Endodermal cell (in vitro differentiated cells): ENCODE measurements around the gene NDUFS4. TPM values are rescaled to one million over a fixed set of nuclear protein-coding genes. Genes with fewer than 3 reads are reported as not detected.

Experiments used
- DNase-seq: peaks from one replicate; pipeline ENCODE4 v3.0.0-alpha.2; 2017
- H3K27ac ChIP-seq: 2 replicates; pipeline ENCODE4 v1.5.1; 2013; ENCODE audit warnings: mild to moderate bottlenecking, low read depth, low read length, moderate library complexity
- H3K27me3 ChIP-seq: 2 replicates; pipeline ENCODE4 v1.6.1; 2013; ENCODE audit warnings: mild to moderate bottlenecking, low read length, moderate library complexity; ENCODE audit not compliant: insufficient read depth, control insufficient read depth, poor library complexity, severe bottlenecking
- H3K36me3 ChIP-seq: 2 replicates; pipeline ENCODE4 v1.7.0; 2013; ENCODE audit warnings: mild to moderate bottlenecking, low read length, moderate library complexity; ENCODE audit not compliant: control insufficient read depth, insufficient read depth
- H3K4me1 ChIP-seq: one replicate; pipeline ENCODE4 v1.7.0; 2013; ENCODE audit warnings: low read length; ENCODE audit not compliant: control insufficient read depth, insufficient read depth
- H3K4me3 ChIP-seq: 2 replicates; pipeline ENCODE4 v1.5.1; 2013; ENCODE audit warnings: mild to moderate bottlenecking, low read length, moderate library complexity
- H3K9ac ChIP-seq: 2 replicates; pipeline ENCODE4 v1.6.1; 2013; ENCODE audit warnings: mild to moderate bottlenecking, low read length, moderate library complexity; ENCODE audit not compliant: poor library complexity, severe bottlenecking; ENCODE audit errors: extremely low read depth
- H3K9me3 ChIP-seq: 2 replicates; pipeline ENCODE4 v1.6.1; 2013; ENCODE audit warnings: mild to moderate bottlenecking, low read length, moderate library complexity; ENCODE audit not compliant: control insufficient read depth
- H3K27ac Mint-ChIP-seq: 2 replicates; pipeline ENCODE4 v1.8.0; 2020; ENCODE audit warnings: mixed read lengths
- H3K27me3 Mint-ChIP-seq: 2 replicates; pipeline ENCODE4 v1.8.0; 2021; ENCODE audit warnings: mild to moderate bottlenecking, mixed read lengths; ENCODE audit not compliant: insufficient read depth
- H3K36me3 Mint-ChIP-seq: 2 replicates; pipeline ENCODE4 v1.8.0; 2020; ENCODE audit warnings: low read depth, mixed read lengths
- H3K4me1 Mint-ChIP-seq: 2 replicates; pipeline ENCODE4 v1.8.0; 2020; ENCODE audit warnings: mixed read lengths
- H3K4me3 Mint-ChIP-seq: 2 replicates; pipeline ENCODE4 v1.8.0; 2020; ENCODE audit warnings: mild to moderate bottlenecking, moderate library complexity, mixed read lengths
- H3K9me3 Mint-ChIP-seq: 2 replicates; pipeline ENCODE4 v1.8.0; 2020; ENCODE audit warnings: mild to moderate bottlenecking, mixed read lengths
- WGBS, 2 experiments: methylation state at CpG; one replicate each; pipeline versions ENCODE4 v1.1.5 to v1.1.7; 2013; ENCODE audit warnings: missing lambda C conversion rate in 2 of 2, mixed read lengths in 1 of 2; ENCODE audit not compliant: insufficient coverage in 1 of 2, insufficient read length in 1 of 2; 5-methylcytosine and 5-hydroxymethylcytosine counted together
- total RNA-seq, 2 donors: library from RNA; stranded (reverse); fragmentation: NEBNext Ultra II Directional in 1 of 2; extraction: Animal tissue kit (Norgen Biotek cat#: 25700) in 1 of 2; gene quantifications; 2 replicates in 1 of 2; 3 replicates in 1 of 2; pipeline ENCODE4 v1.2.1, GENCODE V29; 2021
- TF ChIP-seq, protein P1 (sequence below): fragments of 200-600 bp; sonication (generic); conservative IDR thresholded peaks from 2 replicates; pipeline ENCODE4 v1.5.0; 2021; ENCODE audit warnings: antibody characterized with exemption, mild to moderate bottlenecking

Gene NDUFS4
- total RNA-seq, 2 donors from 2014 or later = 55.0 to 88.3 TPM

DNA sequence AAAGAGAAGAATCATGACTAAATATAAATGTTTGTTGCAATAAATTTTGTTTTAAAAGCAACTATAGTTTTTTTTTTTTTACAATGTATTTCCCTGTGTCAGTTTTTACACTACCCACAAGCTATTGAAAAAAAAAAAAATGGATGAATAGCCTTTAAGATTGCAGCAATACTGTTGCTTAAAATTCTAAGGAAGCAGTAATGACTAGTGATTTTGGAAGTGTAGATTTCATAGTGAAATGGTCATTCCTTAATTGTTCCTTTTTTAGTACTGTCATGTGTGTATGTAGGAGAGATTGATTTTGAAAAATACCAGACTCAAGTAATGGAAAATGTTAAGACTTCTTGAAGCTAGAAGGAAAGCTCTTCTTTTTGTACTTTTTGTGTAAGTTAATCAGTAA lies 53.1 kb downstream of the NDUFS4 start:
- peak overlapping the region; percentile 87 for H3K27ac ChIP-seq
- H3K4me1 Mint-ChIP-seq = peaks cover 20% of the 10 kb centered on the region
- no peaks in the 10 kb centered on the region for H3K9me3 ChIP-seq
- no peak overlapping the region for H3K27ac Mint-ChIP-seq
- H3K36me3 ChIP-seq = no peaks in the 10 kb centered on the region
- H3K4me3 Mint-ChIP-seq = no peak overlapping the region
- H3K27me3 ChIP-seq = no peaks in the 10 kb centered on the region
- no peak overlapping the region for H3K9ac ChIP-seq
- peaks cover 8% of the 10 kb centered on the region for H3K36me3 Mint-ChIP-seq
- H3K9me3 Mint-ChIP-seq = no peaks in the 10 kb centered on the region
- no peak overlapping the region for H3K4me3 ChIP-seq
- TF ChIP-seq, protein P1, sequence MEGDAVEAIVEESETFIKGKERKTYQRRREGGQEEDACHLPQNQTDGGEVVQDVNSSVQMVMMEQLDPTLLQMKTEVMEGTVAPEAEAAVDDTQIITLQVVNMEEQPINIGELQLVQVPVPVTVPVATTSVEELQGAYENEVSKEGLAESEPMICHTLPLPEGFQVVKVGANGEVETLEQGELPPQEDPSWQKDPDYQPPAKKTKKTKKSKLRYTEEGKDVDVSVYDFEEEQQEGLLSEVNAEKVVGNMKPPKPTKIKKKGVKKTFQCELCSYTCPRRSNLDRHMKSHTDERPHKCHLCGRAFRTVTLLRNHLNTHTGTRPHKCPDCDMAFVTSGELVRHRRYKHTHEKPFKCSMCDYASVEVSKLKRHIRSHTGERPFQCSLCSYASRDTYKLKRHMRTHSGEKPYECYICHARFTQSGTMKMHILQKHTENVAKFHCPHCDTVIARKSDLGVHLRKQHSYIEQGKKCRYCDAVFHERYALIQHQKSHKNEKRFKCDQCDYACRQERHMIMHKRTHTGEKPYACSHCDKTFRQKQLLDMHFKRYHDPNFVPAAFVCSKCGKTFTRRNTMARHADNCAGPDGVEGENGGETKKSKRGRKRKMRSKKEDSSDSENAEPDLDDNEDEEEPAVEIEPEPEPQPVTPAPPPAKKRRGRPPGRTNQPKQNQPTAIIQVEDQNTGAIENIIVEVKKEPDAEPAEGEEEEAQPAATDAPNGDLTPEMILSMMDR = no peak
- H3K4me1 ChIP-seq = peaks cover 10% of the 10 kb centered on the region
- DNase-seq = no peak
- H3K27me3 Mint-ChIP-seq = no peaks in the 10 kb centered on the region

DNA sequence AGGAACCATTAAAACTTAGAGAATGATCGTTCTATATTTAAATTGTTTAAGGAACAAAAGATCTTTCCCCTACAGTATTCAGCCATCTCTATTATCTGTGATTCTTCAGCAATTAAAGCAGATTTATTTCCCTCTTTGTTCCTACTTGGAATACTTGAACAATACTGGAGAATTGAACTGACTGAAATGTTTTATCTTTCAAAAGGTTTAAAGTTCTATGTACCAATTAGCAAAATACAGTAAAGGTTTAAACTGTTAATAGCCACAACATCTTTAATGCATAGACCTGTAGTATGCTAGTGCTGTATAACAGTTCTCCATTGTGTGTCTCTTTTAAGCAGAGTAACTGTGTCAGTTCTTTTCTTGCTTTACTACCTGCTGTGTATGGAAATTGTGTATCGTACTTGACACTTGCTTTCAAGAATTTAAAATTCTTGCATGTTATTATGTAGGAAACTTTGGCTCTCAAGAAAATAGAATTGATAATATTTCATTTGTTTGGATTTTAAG lies 54.0 kb downstream of the NDUFS4 start:
- H3K9ac ChIP-seq = no peak overlapping the region
- peaks cover 7% of the 10 kb centered on the region for H3K4me1 ChIP-seq
- no peak for DNase-seq
- TF ChIP-seq, protein P1 = no peak
- peaks cover 13% of the 10 kb centered on the region for H3K4me1 Mint-ChIP-seq
- no peaks in the 10 kb centered on the region for H3K9me3 Mint-ChIP-seq
- H3K36me3 ChIP-seq = no peaks in the 10 kb centered on the region
- no peak overlapping the region for H3K27ac Mint-ChIP-seq
- no peaks in the 10 kb centered on the region for H3K27me3 ChIP-seq
- WGBS, 2 experiments = 76% methylated on average over 2 of the region's 2 CpGs; no CpG with 5 or more reads in 1 of the 2 experiments
- no peak overlapping the region for H3K4me3 Mint-ChIP-seq
- H3K9me3 ChIP-seq = no peaks in the 10 kb centered on the region
- H3K4me3 ChIP-seq = no peak overlapping the region
- no peaks in the 10 kb centered on the region for H3K27me3 Mint-ChIP-seq
- H3K27ac ChIP-seq = peak overlapping the region; percentile 95
- no peaks in the 10 kb centered on the region for H3K36me3 Mint-ChIP-seq

DNA sequence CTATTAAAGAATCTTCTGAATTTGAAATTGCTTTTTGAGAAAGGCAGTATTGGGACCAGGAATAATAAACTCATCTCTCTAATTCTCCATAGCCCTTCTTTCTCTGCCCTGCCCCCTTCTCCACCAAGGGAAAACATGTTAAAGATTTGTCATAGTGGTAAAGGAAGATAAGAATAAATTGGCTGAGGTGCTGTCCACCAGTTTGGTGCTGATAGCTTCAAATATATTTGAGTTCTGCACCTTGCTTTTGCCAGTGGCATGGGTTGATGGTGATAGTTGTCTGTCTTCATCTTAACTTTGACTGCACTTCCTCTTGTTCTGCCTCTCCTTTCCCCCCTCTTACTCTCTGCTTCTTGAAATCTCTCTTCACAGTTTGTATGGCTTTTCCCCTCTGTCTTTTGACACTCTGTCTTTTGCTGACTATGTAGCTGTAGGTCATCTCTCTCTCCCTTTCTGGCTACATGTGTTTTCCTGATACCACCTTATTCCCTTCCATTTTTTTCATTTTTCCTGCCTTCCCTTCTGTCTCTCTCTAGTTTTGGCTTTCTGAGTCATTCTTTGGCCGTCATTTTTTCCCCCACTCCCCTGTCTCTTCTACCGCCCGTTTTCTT lies 56.6 kb downstream of the NDUFS4 start:
- Histone ChIP-seq H3K4me3 (no peak overlapping the region), H3K4me1 (peaks cover 5% of the 10 kb centered on the region), H3K36me3 (no peaks in the 10 kb centered on the region), H3K9me3 (peaks cover 6% of the 10 kb centered on the region), H3K27me3 (no peaks in the 10 kb centered on the region), H3K9ac (no peak overlapping the region), H3K27ac (no peak overlapping the region)
- Mint-ChIP-seq H3K4me1 (peaks cover 9% of the 10 kb centered on the region), H3K27ac (no peak overlapping the region), H3K27me3 (no peaks in the 10 kb centered on the region), H3K9me3 (no peaks in the 10 kb centered on the region), H3K36me3 (peaks cover 5% of the 10 kb centered on the region), H3K4me3 (no peak overlapping the region)
- DNase-seq = no peak
- WGBS, 2 experiments = 97 to 100% methylated on average over 1 to 3 of the region's 3 CpGs
- TF ChIP-seq, protein P1 = no peak
